GM23248 (cell line): Measurements from ENCODE around the gene DOC2A. TPM values are rescaled to one million over a fixed set of nuclear protein-coding genes. Genes with fewer than 3 reads are reported as not detected.

Experiments
- DNase-seq: peaks from one replicate; pipeline ENCODE4 v3.0.0-alpha.2; 2015
- H2AFZ ChIP-seq: fragments of 200-600 bp; sonication (generic); 2 replicates; pipeline ENCODE4 v1.6.1; 2016; ENCODE audit warnings: antibody characterized with exemption
- H3F3A ChIP-seq: fragments of 200-600 bp; sonication (generic); 2 replicates; pipeline ENCODE4 v1.6.1; 2016; ENCODE audit warnings: mild to moderate bottlenecking, antibody characterized with exemption, mixed run types; ENCODE audit not compliant: insufficient read depth
- H3K27ac ChIP-seq: fragments of 200-600 bp; sonication (generic); 2 replicates; pipeline ENCODE4 v1.5.1; 2016; ENCODE audit warnings: mild to moderate bottlenecking
- H3K27me3 ChIP-seq: fragments of 200-600 bp; sonication (generic); replicated peaks from 2 replicates; pipeline ENCODE4 v1.6.1; 2016; ENCODE audit warnings: mild to moderate bottlenecking; ENCODE audit not compliant: insufficient read depth
- H3K36me3 ChIP-seq: fragments of 200-600 bp; sonication (generic); 2 replicates; pipeline ENCODE4 v1.6.1; 2016; ENCODE audit warnings: low read depth, mild to moderate bottlenecking
- H3K4me1 ChIP-seq: fragments of 200-600 bp; sonication (generic); 2 replicates; pipeline ENCODE4 v1.6.1; 2016; ENCODE audit warnings: mild to moderate bottlenecking; ENCODE audit not compliant: insufficient read depth
- H3K4me2 ChIP-seq: fragments of 200-600 bp; sonication (generic); one replicate; pipeline ENCODE4 v1.6.1; 2016; ENCODE audit warnings: mild to moderate bottlenecking; ENCODE audit not compliant: unreplicated experiment
- H3K4me3 ChIP-seq: fragments of 200-600 bp; sonication (generic); 2 replicates; pipeline ENCODE4 v1.5.1; 2016; ENCODE audit warnings: mild to moderate bottlenecking
- H3K79me2 ChIP-seq: fragments of 200-600 bp; sonication (generic); 2 replicates; pipeline ENCODE4 v1.6.1; 2016; ENCODE audit warnings: mild to moderate bottlenecking; ENCODE audit not compliant: insufficient read depth
- H3K9ac ChIP-seq: fragments of 200-600 bp; sonication (generic); 2 replicates; pipeline ENCODE4 v1.6.1; 2016; ENCODE audit warnings: mild to moderate bottlenecking
- H3K9me2 ChIP-seq: fragments of 200-600 bp; sonication (generic); 2 replicates; pipeline ENCODE4 v1.6.1; 2016; ENCODE audit warnings: mixed run types, mild to moderate bottlenecking, moderate library complexity; ENCODE audit not compliant: insufficient read depth
- H3K9me3 ChIP-seq: fragments of 200-600 bp; sonication (generic); one replicate; pipeline ENCODE4 v1.6.1; 2017; ENCODE audit warnings: low read depth
- H4K20me1 ChIP-seq: fragments of 200-600 bp; sonication (generic); 2 replicates; pipeline ENCODE4 v1.6.0; 2016; ENCODE audit not compliant: insufficient read depth
- EZH2 ChIP-seq: fragments of 200-600 bp; sonication (generic); IDR thresholded peaks from 2 replicates; pipeline ENCODE4 v1.6.1; 2018; ENCODE audit warnings: antibody characterized with exemption, mild to moderate bottlenecking; ENCODE audit not compliant: insufficient read depth, poor library complexity, severe bottlenecking
- EZH2phosphoT487 ChIP-seq: fragments of 200-600 bp; sonication (generic); IDR thresholded peaks from 2 replicates; pipeline ENCODE4 v1.6.1; 2018; ENCODE audit warnings: antibody characterized with exemption, moderate library complexity, mild to moderate bottlenecking, low read depth; ENCODE audit not compliant: insufficient read depth
- WGBS, 2 experiments: methylation state at CpG; one replicate each; pipeline ENCODE4 v1.1.6; 2015 to 2017; ENCODE audit warnings: low lambda C conversion rate in 2 of 2, low coverage in 1 of 2; ENCODE audit errors: missing lambda C conversion rate in 2 of 2; 5-methylcytosine and 5-hydroxymethylcytosine counted together
- in situ Hi-C: fragments of 300-500 bp; cut with MboI; formaldehyde crosslinking; loops from 2 replicates; pipeline ENCODE4 v1.15.0; 2020
- polyA plus RNA-seq: library from polyadenylated mRNA; unstranded; fragments of >200 nt; fragmentation: Nextera tagmentation; extraction: Ambion mirVana; gene quantifications from 2 replicates; pipeline ENCODE4 v1.2.1, GENCODE V29; 2016
- total RNA-seq: library from RNA; depleted of rRNA; stranded (reverse); fragments of >200 nt; shearing (Covaris generic); gene quantifications from 2 replicates; pipeline ENCODE4 v1.2.3, GENCODE V29; 2014

The DOC2A gene
- total and polyA plus RNA-seq, 2 experiments from 2014 or later = not detected

DNA sequence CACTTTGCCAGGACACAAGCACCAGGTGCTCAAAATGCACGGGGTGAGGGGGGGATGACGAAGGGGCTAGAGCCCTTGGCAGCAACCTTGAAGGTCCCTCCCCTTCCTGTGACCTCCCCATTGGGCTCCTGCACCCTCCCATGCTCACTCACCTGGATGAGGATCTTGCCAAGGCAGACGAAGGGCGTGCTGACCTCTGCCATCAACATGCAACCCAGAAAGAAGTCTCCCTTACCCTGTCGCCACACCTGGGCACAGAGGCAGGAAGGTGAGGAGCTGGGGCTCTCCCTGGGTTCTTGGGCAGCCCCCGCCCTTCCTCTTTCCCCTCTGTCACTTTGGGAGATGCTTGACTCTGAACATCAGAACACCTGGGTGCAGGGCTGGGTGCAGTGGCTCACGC lies 14.7 kb upstream of the DOC2A start:
- in situ Hi-C loops = loop anchor here (10.0 kb wide), 2 partner anchors 51 to 321 kb away; partner anchors contain the start of gene TAOK2
- H3F3A ChIP-seq = no peaks in the 10 kb centered on the region
- no peaks in the 10 kb centered on the region for H3K9me3 ChIP-seq
- H3K79me2 ChIP-seq = no peaks in the 10 kb centered on the region
- no peak for TF ChIP-seq EZH2phosphoT487
- no peak for TF ChIP-seq EZH2
- H4K20me1 ChIP-seq = no peaks in the 10 kb centered on the region
- DNase-seq = no peak
- H3K4me3 ChIP-seq = no peak overlapping the region
- no peak overlapping the region for H3K9ac ChIP-seq
- H3K9me2 ChIP-seq = no peaks in the 10 kb centered on the region
- peaks cover 32% of the 10 kb centered on the region for H3K27me3 ChIP-seq
- no peaks in the 10 kb centered on the region for H3K36me3 ChIP-seq
- no peaks in the 10 kb centered on the region for H3K4me1 ChIP-seq
- no peak overlapping the region for H3K4me2 ChIP-seq
- 33 to 45% methylated on average over 7 of the region's 7 CpGs for WGBS, 2 experiments
- H2AFZ ChIP-seq = no peak overlapping the region
- no peak overlapping the region for H3K27ac ChIP-seq

DNA sequence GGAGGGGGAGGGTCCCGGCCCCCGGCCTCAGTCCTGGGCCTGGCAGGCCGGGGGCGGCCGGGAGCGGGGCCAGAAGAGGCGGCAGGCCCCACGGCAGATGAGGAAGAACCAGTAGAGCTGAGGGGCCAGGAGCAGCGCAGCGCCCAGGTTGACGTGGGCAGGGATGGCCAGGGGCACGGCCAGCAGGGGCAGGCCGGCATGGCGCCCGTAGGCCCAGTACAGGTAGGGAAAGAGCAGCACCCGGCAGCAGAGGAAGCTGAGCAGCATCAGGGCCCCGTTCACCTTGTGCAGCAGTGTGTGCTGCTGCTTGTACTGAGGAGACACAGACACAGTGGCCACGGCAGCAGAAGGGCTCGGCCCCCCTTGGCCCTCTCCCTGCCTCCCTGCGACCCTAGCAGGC lies 14.3 kb upstream of the DOC2A start:
- DNase-seq = no peak
- no peaks in the 10 kb centered on the region for H3K36me3 ChIP-seq
- no peaks in the 10 kb centered on the region for H3K9me3 ChIP-seq
- no peak overlapping the region for H3K4me2 ChIP-seq
- H3K27ac ChIP-seq = no peak overlapping the region
- no peaks in the 10 kb centered on the region for H3F3A ChIP-seq
- no peaks in the 10 kb centered on the region for H3K4me1 ChIP-seq
- no peaks in the 10 kb centered on the region for H3K79me2 ChIP-seq
- H3K9me2 ChIP-seq = no peaks in the 10 kb centered on the region
- in situ Hi-C loops = loop anchor here (10.0 kb wide), 2 partner anchors 50 to 320 kb away; partner anchors contain the start of gene TAOK2
- H4K20me1 ChIP-seq = no peaks in the 10 kb centered on the region
- 52% methylated on average over 13 to 19 of the region's 20 CpGs for WGBS, 2 experiments
- no peak overlapping the region for H3K4me3 ChIP-seq
- peaks cover 29% of the 10 kb centered on the region for H3K27me3 ChIP-seq
- no peak for TF ChIP-seq EZH2phosphoT487
- no peak for TF ChIP-seq EZH2
- H3K9ac ChIP-seq = no peak overlapping the region
- H2AFZ ChIP-seq = no peak overlapping the region

DNA sequence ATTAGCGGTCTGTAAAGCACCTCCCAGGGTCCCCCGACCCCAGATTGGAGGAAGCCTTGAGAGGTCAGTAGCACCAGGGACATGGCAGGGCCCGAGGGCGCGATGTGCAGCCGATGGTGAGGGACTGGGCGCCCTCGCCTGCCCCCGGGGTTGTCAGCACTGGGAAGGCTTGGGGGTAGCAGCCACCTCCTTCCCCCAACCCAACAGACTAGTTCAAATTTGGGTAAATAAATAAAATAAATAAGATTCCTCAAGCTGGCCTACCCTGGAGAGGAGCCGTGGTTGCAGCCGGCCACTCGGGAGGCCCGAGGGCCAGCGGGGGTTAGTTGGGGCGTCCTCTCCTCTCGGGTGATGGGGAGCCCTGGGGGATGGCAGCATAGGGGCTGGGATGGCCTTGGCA lies 13.6 kb upstream of the DOC2A start:
- in situ Hi-C loops = loop anchor here (10.0 kb wide), 2 partner anchors 50 to 320 kb away; partner anchors contain the start of gene TAOK2
- no peak for TF ChIP-seq EZH2
- no peak for TF ChIP-seq EZH2phosphoT487
- WGBS, 2 experiments = 70 to 72% methylated on average over 10 to 16 of the region's 16 CpGs

DNA sequence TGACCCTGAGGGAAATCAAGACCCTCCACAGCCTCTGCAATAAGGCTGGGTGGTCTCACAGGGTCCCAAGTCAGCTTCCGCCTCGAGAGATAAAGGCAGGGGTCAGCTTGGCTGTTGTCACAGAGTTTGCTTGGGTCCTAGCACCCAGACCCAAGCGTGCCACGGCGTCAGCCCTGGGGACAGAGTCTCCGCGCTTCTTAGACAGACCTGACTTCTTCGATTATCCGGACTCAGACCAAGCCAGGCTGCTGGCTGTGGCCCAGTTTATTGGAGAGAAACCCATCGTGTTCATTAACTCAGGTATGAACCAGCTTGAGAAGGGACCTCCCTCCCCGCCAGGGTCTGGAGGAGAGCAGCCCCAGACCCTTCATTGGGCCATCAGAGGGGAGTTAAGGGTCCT lies 12.8 kb upstream of the DOC2A start:
- H4K20me1 ChIP-seq = no peaks in the 10 kb centered on the region
- no peaks in the 10 kb centered on the region for H3K36me3 ChIP-seq
- no peaks in the 10 kb centered on the region for H3K9me3 ChIP-seq
- H3K79me2 ChIP-seq = no peaks in the 10 kb centered on the region
- peaks cover 14% of the 10 kb centered on the region for H3K27me3 ChIP-seq
- no peak for DNase-seq
- in situ Hi-C loops = loop anchor here (10.0 kb wide), 2 partner anchors 49 to 319 kb away; partner anchors contain the start of gene TAOK2
- no peaks in the 10 kb centered on the region for H3K9me2 ChIP-seq
- H3F3A ChIP-seq = no peaks in the 10 kb centered on the region
- no peak overlapping the region for H3K4me2 ChIP-seq
- H3K27ac ChIP-seq = no peak overlapping the region
- H3K4me1 ChIP-seq = no peaks in the 10 kb centered on the region
- TF ChIP-seq EZH2phosphoT487 = no peak
- no peak for TF ChIP-seq EZH2
- 62 to 64% methylated on average over 11 of the region's 11 CpGs for WGBS, 2 experiments
- no peak overlapping the region for H3K4me3 ChIP-seq
- no peak overlapping the region for H3K9ac ChIP-seq
- no peak overlapping the region for H2AFZ ChIP-seq

More for the DNA sequence above, 13.6 kb upstream of the DOC2A start:
- Histone ChIP-seq H3F3A (no peaks in the 10 kb centered on the region), H3K9me2 (no peaks in the 10 kb centered on the region), H3K4me3 (no peak overlapping the region), H3K4me2 (no peak overlapping the region), H3K27ac (no peak overlapping the region), H2AFZ (no peak overlapping the region), H3K36me3 (no peaks in the 10 kb centered on the region), H4K20me1 (no peaks in the 10 kb centered on the region), H3K9me3 (no peaks in the 10 kb centered on the region), H3K9ac (no peak overlapping the region), H3K4me1 (no peaks in the 10 kb centered on the region), H3K27me3 (peaks cover 22% of the 10 kb centered on the region), H3K79me2 (no peaks in the 10 kb centered on the region)
- DNase-seq = no peak

DNA sequence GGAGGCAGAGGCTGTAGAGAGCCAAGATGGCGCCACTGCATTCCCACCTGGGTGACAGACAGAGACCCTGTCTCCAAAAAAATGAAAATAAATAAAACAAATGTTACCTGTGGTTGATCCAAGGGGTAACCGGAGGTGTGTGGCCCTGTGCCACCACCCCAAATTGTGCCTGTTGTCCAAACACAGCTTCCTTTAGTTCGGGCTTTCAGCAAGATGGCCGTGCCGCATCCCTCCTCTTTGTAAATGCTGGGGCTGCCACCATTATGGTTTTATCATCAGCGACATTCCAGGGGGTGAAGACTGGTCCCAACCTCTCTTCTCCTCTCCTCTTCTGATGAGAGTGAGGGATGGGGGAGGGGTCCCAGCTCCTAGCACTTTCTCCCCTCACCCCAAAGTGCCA lies 12.1 kb upstream of the DOC2A start, which contains the start of gene C16orf92:
Gene C16orf92, plus strand, starts transcription at position 312 of the 400 bp plus-strand sequence. CDS start 143 bp downstream, outside the sequence.
- in situ Hi-C loops = loop anchor here (10.0 kb wide), 2 partner anchors 48 to 318 kb away; partner anchors contain the start of gene TAOK2
- Histone ChIP-seq H4K20me1 (no peaks in the 10 kb centered on the region), H3K9me2 (no peaks in the 10 kb centered on the region), H3K27ac (no peak within 1 kb of the TSS), H3K27me3 (peaks cover 8% of the 10 kb centered on the region; the same call in 1 of the 2 replicates), H3K9me3 (no peaks in the 10 kb centered on the region), H3K4me1 (no peaks in the 10 kb centered on the region), H3K36me3 (no peaks in the 10 kb centered on the region), H3K4me2 (no peak within 1 kb of the TSS), H3K9ac (no peak within 1 kb of the TSS), H2AFZ (no peak within 1 kb of the TSS), H3K79me2 (no peaks in the 10 kb centered on the region), H3F3A (no peaks in the 10 kb centered on the region), H3K4me3 (no peak within 1 kb of the TSS)
- TF ChIP-seq EZH2phosphoT487 (no peak), EZH2 (no peak)
- no peak for DNase-seq
- WGBS, 2 experiments = 60 to 64% methylated on average over 6 of the region's 6 CpGs
